HG03575 (cell line): ENCODE results near the gene LNPK.
"Not testable (repeated sequence)": the region's sequence is repeated elsewhere in the genome, so short reads cannot be mapped to it uniquely, and the experiment has no call there.

ENCODE experiments used
- ATAC-seq: cut with Tn5 transposase; IDR thresholded peaks from one replicate; pipeline ENCODE4 v1.9.1; 2021; ENCODE audit not compliant: unreplicated experiment, insufficient number of reproducible peaks, low FRiP score; ENCODE audit errors: extremely low read depth

Gene LNPK

GRCh38 chr2:176001916-176002687 lies at the start of gene LNPK:
Gene LNPK, minus strand, starts transcription at chr2:176002267. Its CDS starts 6,683 bp downstream, at chr2:175995584.
- ATAC-seq: peak; percentile 56

- no peak for ATAC-seq
These were observed 37.3 kb upstream of the LNPK start for GRCh38 chr2:176039375-176039774.

GRCh38 chr2:176038694-176039093 lies 36.6 kb upstream of the LNPK start:
- ATAC-seq: no peak

- no peak for ATAC-seq
These were observed 33.1 kb upstream of the LNPK start for GRCh38 chr2:176035013-176035691.

- ATAC-seq: no peak
These were observed 25.7 kb upstream of the LNPK start for GRCh38 chr2:176027806-176028205.

- ATAC-seq: no peak
These were observed 23.9 kb upstream of the LNPK start for GRCh38 chr2:176025932-176026331.

GRCh38 chr2:176024083-176024482 lies 22.0 kb upstream of the LNPK start:
- no peak for ATAC-seq

GRCh38 chr2:176022048-176022447 lies 20.0 kb upstream of the LNPK start:
- no peak for ATAC-seq

- no peak for ATAC-seq
These were observed 18.3 kb upstream of the LNPK start for GRCh38 chr2:176020400-176020799.

- no peak for ATAC-seq
These were observed 16.6 kb upstream of the LNPK start for GRCh38 chr2:176018708-176019107.

- no peak for ATAC-seq
These were observed 7.4 kb upstream of the LNPK start for GRCh38 chr2:176009445-176009844.

- ATAC-seq: no peak
These were observed 2.9 kb upstream of the LNPK start for GRCh38 chr2:176004934-176005333.

GRCh38 chr2:176003958-176004357 lies 1.9 kb upstream of the LNPK start:
- ATAC-seq: no peak

GRCh38 chr2:176002688-176003210 lies 682 bp upstream of the LNPK start:
- ATAC-seq: no peak

- ATAC-seq: peak; percentile 24
These were observed 669 bp downstream of the LNPK start for GRCh38 chr2:176001281-176001915.

GRCh38 chr2:175999283-175999819 lies 2.7 kb downstream of the LNPK start:
- ATAC-seq: no peak

- ATAC-seq: no peak
These were observed 12.0 kb downstream of the LNPK start for GRCh38 chr2:175990099-175990498.

- ATAC-seq: not testable (repeated sequence)
These were observed 14.9 kb downstream of the LNPK start for GRCh38 chr2:175987126-175987525.

GRCh38 chr2:175984846-175985245 lies 17.2 kb downstream of the LNPK start:
- ATAC-seq: no peak

- ATAC-seq: no peak
These were observed 20.5 kb downstream of the LNPK start for GRCh38 chr2:175981551-175981950.
